ENCODE measurements around the gene VMAC.

GRCh38 chr19:5953680-5954213 lies 49.1 kb downstream of the VMAC start:
- TF ChIP-seq CTCF (IDR thresholded peaks at IDR 0.05; ENCODE audit: low read depth, low read length, poor library complexity, severe bottlenecking) (no peak), EZH2phosphoT487 (IDR thresholded peaks at IDR 0.05; ENCODE audit: borderline replicate concordance, low read length) (no peak)

All from DOHH2 (cell line).